Kidney capillary endothelial cell (primary cell): ENCODE measurements around the gene AK4.
A peak's percentile ranks its signal among the peaks of the same experiment; 100 is the strongest.

ENCODE experiments used
- DNase-seq: peaks from one replicate; pipeline ENCODE4 v3.0.0-alpha.2; 2018; ENCODE audit warnings: low spot score

Gene AK4

GRCh38 chr1:65250826-65251225 is 102.8 kb downstream of the AK4 start:
- no peak for DNase-seq

- DNase-seq, result no peak
Observed at GRCh38 chr1:65253800-65254319, 105.9 kb downstream of the AK4 start.

GRCh38 chr1:65254320-65255034 is 106.5 kb downstream of the AK4 start:
- DNase-seq, result peak; percentile 40

GRCh38 chr1:65255035-65255655 is 107.1 kb downstream of the AK4 start:
- DNase-seq, result no peak

- no peak for DNase-seq
Observed at GRCh38 chr1:65255656-65256050, 107.7 kb downstream of the AK4 start.

- DNase-seq, result no peak
Observed at GRCh38 chr1:65256860-65257708, 109.1 kb downstream of the AK4 start.

GRCh38 chr1:65258106-65258505 is 110.1 kb downstream of the AK4 start:
- no peak for DNase-seq

- DNase-seq, result no peak
Observed at GRCh38 chr1:65259816-65260215, 111.8 kb downstream of the AK4 start.

GRCh38 chr1:65260851-65261473 is 113.0 kb downstream of the AK4 start:
- peak; percentile 69 for DNase-seq

GRCh38 chr1:65263286-65263685 is 115.3 kb downstream of the AK4 start:
- no peak for DNase-seq

GRCh38 chr1:65264197-65264929 is 116.4 kb downstream of the AK4 start:
- DNase-seq, result no peak

- no peak for DNase-seq
Observed at GRCh38 chr1:65265296-65265650, 117.3 kb downstream of the AK4 start.

- no peak for DNase-seq
Observed at GRCh38 chr1:65265651-65266351, 117.8 kb downstream of the AK4 start.

GRCh38 chr1:65266476-65266875 is 118.5 kb downstream of the AK4 start:
- no peak for DNase-seq

GRCh38 chr1:65267271-65267670 is 119.3 kb downstream of the AK4 start:
- no peak for DNase-seq

- no peak for DNase-seq
Observed at GRCh38 chr1:65267683-65268082, 119.7 kb downstream of the AK4 start.

- DNase-seq, result no peak
Observed at GRCh38 chr1:65269612-65270011, 121.6 kb downstream of the AK4 start.

GRCh38 chr1:65276197-65276939 is 128.4 kb downstream of the AK4 start:
- DNase-seq, result no peak

- DNase-seq, result no peak
Observed at GRCh38 chr1:65277605-65278347, 129.8 kb downstream of the AK4 start.
